ENCODE results near the gene RNF181. TPM values are rescaled to one million over a fixed set of nuclear protein-coding genes. Genes with fewer than 3 reads are reported as not detected.

Gene RNF181
- total RNA-seq, 1 experiment from 2014 or later, result 77.5 TPM

DNA sequence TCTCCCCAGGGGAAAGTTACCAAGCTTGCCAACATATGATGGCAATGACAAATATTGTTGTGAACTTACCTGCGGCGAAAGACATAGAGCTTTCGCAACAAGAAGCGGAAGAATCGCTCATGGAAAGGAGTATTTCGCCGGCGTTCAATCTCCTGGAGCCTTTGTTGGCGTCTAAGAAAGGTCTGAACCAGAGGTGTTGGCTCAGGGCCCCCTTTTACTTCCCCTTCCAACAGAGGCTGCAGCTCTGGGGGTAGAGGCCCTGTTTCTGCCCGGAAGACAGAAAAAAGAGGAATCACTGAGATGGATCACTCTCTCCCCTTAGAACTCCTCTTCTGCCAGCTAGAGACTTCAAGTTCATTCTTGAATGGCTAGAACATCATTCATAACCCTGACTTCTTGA, 45.1 kb upstream of the RNF181 start:
- ChIA-PET POLR2A (interaction anchor here (0.6 to 15.3 kb wide), 6 partner anchors 11 to 161 kb away, joined by 3 to 236 read pairs (median 3); partner anchors contain the start of genes MAT2A, SH2D6 and VAMP8), CTCF (interaction anchor here (0.6 to 5.0 kb wide), 4 partner anchors 70 to 250 kb away, joined by 3 to 118 read pairs (median 18); partner anchors contain the start of gene SH2D6), RAD21 (ENCODE audit: low non-redundant PET in 1 of 2, low total read pairs in 2 of 2, uncharacterized antibody in 2 of 2, unreplicated experiment in 2 of 2) (interaction anchor here in 1 of 2 experiments (2.3 kb wide), 1 partner anchor 130 kb away, joined by 25 read pairs; no protein-coding TSS in a partner anchor)
- Histone ChIP-seq H2AFZ (ENCODE audit: low read depth, low read length, poor library complexity, severe bottlenecking) (no peak overlapping the region), H3K9ac (ENCODE audit: low read length) (no peak overlapping the region), H3K79me2 (ENCODE audit: insufficient read depth, low read length) (no peaks in the 10 kb centered on the region), H4K20me1 (ENCODE audit: insufficient read depth) (peaks cover 3% of the 10 kb centered on the region; the same call in 1 of the 2 replicates), H3K27me3 (ENCODE audit: insufficient read depth, low read length) (no peaks in the 10 kb centered on the region), H3K9me2 (ENCODE audit: insufficient read depth) (no peaks in the 10 kb centered on the region), H3K36me3 (ENCODE audit: control insufficient read depth in 1 of 2, insufficient read depth in 2 of 2, low read length in 2 of 2) (peaks cover 14 to 43% of the 10 kb centered on the region in 2 experiments; a peak in 3 of 4 replicates), H3K4me1 (ENCODE audit: control insufficient read depth in 1 of 2, insufficient read depth in 2 of 2, low read length in 2 of 2) (peaks cover 0 to 5% of the 10 kb centered on the region in 2 experiments; a peak in 1 of 4 replicates), H3K4me3 (replicated peaks in 1 of 2; ENCODE audit: low read depth in 1 of 2, low read length in 2 of 2) (no peak overlapping the region), H3K27ac (ENCODE audit: low read depth, low read length) (no peak overlapping the region), H3K4me2 (ENCODE audit: low read length) (no peak overlapping the region), H3K9me3 (ENCODE audit: control insufficient read depth in 1 of 2, insufficient read depth in 1 of 2, low read depth in 1 of 2, low read length in 2 of 2) (no peaks in the 10 kb centered on the region)
- no TSS peak for BruUV-seq (replicated peaks)
- ATAC-seq (no peak), DNase-seq (ENCODE audit: low read depth, low spot score) (no peak)
- TF ChIP-seq TCF7L2 (IDR thresholded peaks at IDR 0.05; ENCODE audit: borderline replicate concordance, extremely low read depth, insufficient read depth, insufficient read length) (no peak), FOSL1 (IDR thresholded peaks at IDR 0.05; ENCODE audit: low read depth) (no peak), ZNF274 (IDR thresholded peaks at IDR 0.05; ENCODE audit: low read depth, low read length) (no peak), SRF (IDR thresholded peaks at IDR 0.05; ENCODE audit: low read depth) (no peak), ELF1 (IDR thresholded peaks at IDR 0.05; ENCODE audit: borderline replicate concordance, low read depth) (no peak), RAD21 (IDR thresholded peaks at IDR 0.05; ENCODE audit: low read depth) (no peak), EGR1 (IDR thresholded peaks at IDR 0.05; ENCODE audit: low read depth) (no peak), EZH2phosphoT487 (IDR thresholded peaks at IDR 0.05; ENCODE audit: borderline replicate concordance) (no peak), ZFX (IDR thresholded peaks at IDR 0.05) (no peak), JUND (IDR thresholded peaks at IDR 0.05) (no peak), SIN3A (IDR thresholded peaks at IDR 0.05; ENCODE audit: low read depth) (no peak), POLR2AphosphoS5 (IDR thresholded peaks at IDR 0.05; ENCODE audit: low read depth, low read length) (no peak), SP1 (IDR thresholded peaks at IDR 0.05; ENCODE audit: low read depth) (no peak), POLR2A (IDR thresholded peaks at IDR 0.05; ENCODE audit: borderline replicate concordance, extremely low read depth, insufficient read depth, insufficient read length) (no peak), YY1 (IDR thresholded peaks at IDR 0.05; ENCODE audit: extremely low read depth, insufficient replicate concordance, low read depth, low read length) (no peak)
- TF ChIP-seq, protein P1, sequence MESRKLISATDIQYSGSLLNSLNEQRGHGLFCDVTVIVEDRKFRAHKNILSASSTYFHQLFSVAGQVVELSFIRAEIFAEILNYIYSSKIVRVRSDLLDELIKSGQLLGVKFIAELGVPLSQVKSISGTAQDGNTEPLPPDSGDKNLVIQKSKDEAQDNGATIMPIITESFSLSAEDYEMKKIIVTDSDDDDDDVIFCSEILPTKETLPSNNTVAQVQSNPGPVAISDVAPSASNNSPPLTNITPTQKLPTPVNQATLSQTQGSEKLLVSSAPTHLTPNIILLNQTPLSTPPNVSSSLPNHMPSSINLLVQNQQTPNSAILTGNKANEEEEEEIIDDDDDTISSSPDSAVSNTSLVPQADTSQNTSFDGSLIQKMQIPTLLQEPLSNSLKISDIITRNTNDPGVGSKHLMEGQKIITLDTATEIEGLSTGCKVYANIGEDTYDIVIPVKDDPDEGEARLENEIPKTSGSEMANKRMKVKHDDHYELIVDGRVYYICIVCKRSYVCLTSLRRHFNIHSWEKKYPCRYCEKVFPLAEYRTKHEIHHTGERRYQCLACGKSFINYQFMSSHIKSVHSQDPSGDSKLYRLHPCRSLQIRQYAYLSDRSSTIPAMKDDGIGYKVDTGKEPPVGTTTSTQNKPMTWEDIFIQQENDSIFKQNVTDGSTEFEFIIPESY (IDR thresholded peaks at IDR 0.05; ENCODE audit: extremely low read depth, insufficient replicate concordance, low read length), result no peak
- TF ChIP-seq, protein P2, sequence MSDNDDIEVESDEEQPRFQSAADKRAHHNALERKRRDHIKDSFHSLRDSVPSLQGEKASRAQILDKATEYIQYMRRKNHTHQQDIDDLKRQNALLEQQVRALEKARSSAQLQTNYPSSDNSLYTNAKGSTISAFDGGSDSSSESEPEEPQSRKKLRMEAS (IDR thresholded peaks at IDR 0.05), result no peak
- TF ChIP-seq, protein P3, sequence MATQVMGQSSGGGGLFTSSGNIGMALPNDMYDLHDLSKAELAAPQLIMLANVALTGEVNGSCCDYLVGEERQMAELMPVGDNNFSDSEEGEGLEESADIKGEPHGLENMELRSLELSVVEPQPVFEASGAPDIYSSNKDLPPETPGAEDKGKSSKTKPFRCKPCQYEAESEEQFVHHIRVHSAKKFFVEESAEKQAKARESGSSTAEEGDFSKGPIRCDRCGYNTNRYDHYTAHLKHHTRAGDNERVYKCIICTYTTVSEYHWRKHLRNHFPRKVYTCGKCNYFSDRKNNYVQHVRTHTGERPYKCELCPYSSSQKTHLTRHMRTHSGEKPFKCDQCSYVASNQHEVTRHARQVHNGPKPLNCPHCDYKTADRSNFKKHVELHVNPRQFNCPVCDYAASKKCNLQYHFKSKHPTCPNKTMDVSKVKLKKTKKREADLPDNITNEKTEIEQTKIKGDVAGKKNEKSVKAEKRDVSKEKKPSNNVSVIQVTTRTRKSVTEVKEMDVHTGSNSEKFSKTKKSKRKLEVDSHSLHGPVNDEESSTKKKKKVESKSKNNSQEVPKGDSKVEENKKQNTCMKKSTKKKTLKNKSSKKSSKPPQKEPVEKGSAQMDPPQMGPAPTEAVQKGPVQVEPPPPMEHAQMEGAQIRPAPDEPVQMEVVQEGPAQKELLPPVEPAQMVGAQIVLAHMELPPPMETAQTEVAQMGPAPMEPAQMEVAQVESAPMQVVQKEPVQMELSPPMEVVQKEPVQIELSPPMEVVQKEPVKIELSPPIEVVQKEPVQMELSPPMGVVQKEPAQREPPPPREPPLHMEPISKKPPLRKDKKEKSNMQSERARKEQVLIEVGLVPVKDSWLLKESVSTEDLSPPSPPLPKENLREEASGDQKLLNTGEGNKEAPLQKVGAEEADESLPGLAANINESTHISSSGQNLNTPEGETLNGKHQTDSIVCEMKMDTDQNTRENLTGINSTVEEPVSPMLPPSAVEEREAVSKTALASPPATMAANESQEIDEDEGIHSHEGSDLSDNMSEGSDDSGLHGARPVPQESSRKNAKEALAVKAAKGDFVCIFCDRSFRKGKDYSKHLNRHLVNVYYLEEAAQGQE (IDR thresholded peaks at IDR 0.05; ENCODE audit: low read depth), result no peak
- TF ChIP-seq, protein P4, sequence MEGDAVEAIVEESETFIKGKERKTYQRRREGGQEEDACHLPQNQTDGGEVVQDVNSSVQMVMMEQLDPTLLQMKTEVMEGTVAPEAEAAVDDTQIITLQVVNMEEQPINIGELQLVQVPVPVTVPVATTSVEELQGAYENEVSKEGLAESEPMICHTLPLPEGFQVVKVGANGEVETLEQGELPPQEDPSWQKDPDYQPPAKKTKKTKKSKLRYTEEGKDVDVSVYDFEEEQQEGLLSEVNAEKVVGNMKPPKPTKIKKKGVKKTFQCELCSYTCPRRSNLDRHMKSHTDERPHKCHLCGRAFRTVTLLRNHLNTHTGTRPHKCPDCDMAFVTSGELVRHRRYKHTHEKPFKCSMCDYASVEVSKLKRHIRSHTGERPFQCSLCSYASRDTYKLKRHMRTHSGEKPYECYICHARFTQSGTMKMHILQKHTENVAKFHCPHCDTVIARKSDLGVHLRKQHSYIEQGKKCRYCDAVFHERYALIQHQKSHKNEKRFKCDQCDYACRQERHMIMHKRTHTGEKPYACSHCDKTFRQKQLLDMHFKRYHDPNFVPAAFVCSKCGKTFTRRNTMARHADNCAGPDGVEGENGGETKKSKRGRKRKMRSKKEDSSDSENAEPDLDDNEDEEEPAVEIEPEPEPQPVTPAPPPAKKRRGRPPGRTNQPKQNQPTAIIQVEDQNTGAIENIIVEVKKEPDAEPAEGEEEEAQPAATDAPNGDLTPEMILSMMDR (IDR thresholded peaks at IDR 0.05 in 2 of 3, conservative IDR thresholded peaks at IDR 0.05 in 1 of 3; ENCODE audit: borderline replicate concordance in 1 of 3, insufficient read depth in 1 of 3, low read depth in 2 of 3, low read length in 2 of 3), result no peak
- TF ChIP-seq, protein P5, sequence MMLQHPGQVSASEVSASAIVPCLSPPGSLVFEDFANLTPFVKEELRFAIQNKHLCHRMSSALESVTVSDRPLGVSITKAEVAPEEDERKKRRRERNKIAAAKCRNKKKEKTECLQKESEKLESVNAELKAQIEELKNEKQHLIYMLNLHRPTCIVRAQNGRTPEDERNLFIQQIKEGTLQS (IDR thresholded peaks at IDR 0.05), result no peak
- intact Hi-C loops (cut with micrococcal nuclease), result loop anchor here (10.0 kb wide), 1 partner anchor 226 kb away; the partner anchor contains the start of gene TGOLN2
